ENCODE data around the gene TMEM255A.

The TMEM255A gene

GRCh38 chrX:120306630-120307029 lies 4.6 kb downstream of the TMEM255A start:
- no peak for DNase-seq

- DNase-seq, result no peak
These were observed 5.6 kb downstream of the TMEM255A start for GRCh38 chrX:120305531-120306141.

GRCh38 chrX:120304256-120304655 lies 7.0 kb downstream of the TMEM255A start:
- DNase-seq, result no peak

GRCh38 chrX:120302434-120302833 lies 8.8 kb downstream of the TMEM255A start:
- DNase-seq, result peak; percentile 9

- DNase-seq, result no peak
These were observed 9.3 kb downstream of the TMEM255A start for GRCh38 chrX:120301960-120302359.

- no peak for DNase-seq
These were observed 9.8 kb downstream of the TMEM255A start for GRCh38 chrX:120301497-120301896.

- no peak for DNase-seq
These were observed 11.3 kb downstream of the TMEM255A start for GRCh38 chrX:120299928-120300327.

- no peak for DNase-seq
These were observed 13.3 kb downstream of the TMEM255A start for GRCh38 chrX:120297923-120298322.

- DNase-seq, result no peak
These were observed 16.6 kb downstream of the TMEM255A start for GRCh38 chrX:120294651-120295050.

- no peak for DNase-seq
These were observed 18.2 kb downstream of the TMEM255A start for GRCh38 chrX:120293015-120293414.

GRCh38 chrX:120291211-120291610 lies 20.1 kb downstream of the TMEM255A start:
- no peak for DNase-seq

- DNase-seq, result no peak
These were observed 21.2 kb downstream of the TMEM255A start for GRCh38 chrX:120290107-120290506.

- DNase-seq, result no peak
These were observed 23.6 kb downstream of the TMEM255A start for GRCh38 chrX:120287513-120288112.

GRCh38 chrX:120286733-120287512 lies 24.3 kb downstream of the TMEM255A start:
- DNase-seq, result no peak

GRCh38 chrX:120282697-120283096 lies 28.6 kb downstream of the TMEM255A start:
- no peak for DNase-seq

GRCh38 chrX:120281761-120282160 lies 29.5 kb downstream of the TMEM255A start:
- DNase-seq, result no peak

GRCh38 chrX:120281021-120281624 lies 30.1 kb downstream of the TMEM255A start:
- DNase-seq, result no peak

GRCh38 chrX:120274958-120275357 lies 36.3 kb downstream of the TMEM255A start:
- DNase-seq, result no peak

- DNase-seq, result no peak
These were observed 37.1 kb downstream of the TMEM255A start for GRCh38 chrX:120274145-120274544.

GRCh38 chrX:120271218-120271617 lies 40.0 kb downstream of the TMEM255A start:
- DNase-seq, result no peak

GRCh38 chrX:120270567-120270966 lies 40.7 kb downstream of the TMEM255A start:
- DNase-seq, result no peak

GRCh38 chrX:120269373-120270035 lies 41.8 kb downstream of the TMEM255A start:
- no peak for DNase-seq

GRCh38 chrX:120264341-120264740 lies 46.9 kb downstream of the TMEM255A start:
- DNase-seq, result no peak

Data from activated CD4-positive, alpha-beta T cell treated with anti-CD3 and anti-CD28 coated beads for 1 hour (primary cell).